Parathyroid adenoma (tissue), 2 donors: ENCODE measurements around the gene ADGRL4.

Source experiments
- H2AFZ ChIP-seq: fragments of 300-600 bp; sonication (generic); one replicate; pipeline ENCODE4 v1.7.0; 2017; ENCODE audit warnings: antibody characterized with exemption, mild to moderate bottlenecking
- H3K27ac ChIP-seq: fragments of 300-600 bp; sonication (generic); one replicate; pipeline ENCODE4 v1.7.0; 2017
- H3K27me3 ChIP-seq: fragments of 300-600 bp; sonication (generic); one replicate; pipeline ENCODE4 v1.7.0; 2017; ENCODE audit warnings: low read length; ENCODE audit not compliant: control insufficient read depth, insufficient read depth
- H3K36me3 ChIP-seq: fragments of 300-600 bp; sonication (generic); one replicate; pipeline ENCODE4 v1.7.0; 2017; ENCODE audit warnings: low read length; ENCODE audit not compliant: control insufficient read depth, insufficient read depth
- H3K4me1 ChIP-seq: fragments of 300-600 bp; sonication (generic); one replicate; pipeline ENCODE4 v1.7.0; 2017; ENCODE audit warnings: control low read depth
- H3K4me2 ChIP-seq: fragments of 300-600 bp; sonication (generic); one replicate; pipeline ENCODE4 v1.7.0; 2017; ENCODE audit warnings: low read length
- H3K4me3 ChIP-seq: fragments of 300-600 bp; sonication (generic); one replicate; pipeline ENCODE4 v1.7.0; 2017; ENCODE audit warnings: low read depth, low read length
- H3K79me2 ChIP-seq: fragments of 300-600 bp; sonication (generic); one replicate; pipeline ENCODE4 v1.7.0; 2017; ENCODE audit warnings: control low read depth
- H3K9ac ChIP-seq: fragments of 300-600 bp; sonication (generic); one replicate; pipeline ENCODE4 v1.7.0; 2017; ENCODE audit warnings: mild to moderate bottlenecking
- H3K9me3 ChIP-seq: fragments of 300-600 bp; sonication (generic); one replicate; pipeline ENCODE4 v1.7.0; 2017; ENCODE audit warnings: low read length; ENCODE audit not compliant: control insufficient read depth
- CTCF ChIP-seq: fragments of 300-600 bp; sonication (generic); IDR thresholded peaks from one replicate; pipeline ENCODE4 v1.7.0; 2017; ENCODE audit warnings: antibody characterized with exemption, mild to moderate bottlenecking
- donor health status: primary hyperparathyroidism.

Gene ADGRL4

GRCh38 chr1:78958711-78959110, 47.8 kb downstream of the ADGRL4 start:
- no peak overlapping the region for H2AFZ ChIP-seq
- TF ChIP-seq CTCF: no peak
- no peaks in the 10 kb centered on the region for H3K4me1 ChIP-seq
- H3K27ac ChIP-seq: no peak overlapping the region
- H3K27me3 ChIP-seq: no peaks in the 10 kb centered on the region
- H3K79me2 ChIP-seq: no peaks in the 10 kb centered on the region
- H3K36me3 ChIP-seq: no peaks in the 10 kb centered on the region
- no peak overlapping the region for H3K9ac ChIP-seq
- no peak overlapping the region for H3K4me2 ChIP-seq
- H3K4me3 ChIP-seq: no peak overlapping the region
- H3K9me3 ChIP-seq: no peaks in the 10 kb centered on the region

- H3K9ac ChIP-seq: no peak overlapping the region
- H3K4me1 ChIP-seq: no peaks in the 10 kb centered on the region
- no peak overlapping the region for H3K4me3 ChIP-seq
- no peak overlapping the region for H2AFZ ChIP-seq
- no peaks in the 10 kb centered on the region for H3K27me3 ChIP-seq
- no peaks in the 10 kb centered on the region for H3K9me3 ChIP-seq
- no peak overlapping the region for H3K27ac ChIP-seq
- H3K79me2 ChIP-seq: no peaks in the 10 kb centered on the region
- no peak overlapping the region for H3K4me2 ChIP-seq
- TF ChIP-seq CTCF: no peak
- H3K36me3 ChIP-seq: no peaks in the 10 kb centered on the region
Observed at GRCh38 chr1:78950826-78951225, 55.7 kb downstream of the ADGRL4 start.

- Histone ChIP-seq H3K36me3 (no peaks in the 10 kb centered on the region), H3K9ac (no peak overlapping the region), H3K27me3 (no peaks in the 10 kb centered on the region), H2AFZ (no peak overlapping the region), H3K9me3 (no peaks in the 10 kb centered on the region), H3K79me2 (no peaks in the 10 kb centered on the region), H3K4me3 (no peak overlapping the region), H3K4me1 (no peaks in the 10 kb centered on the region), H3K27ac (no peak overlapping the region), H3K4me2 (no peak overlapping the region)
- no peak for TF ChIP-seq CTCF
Observed at GRCh38 chr1:78949227-78949626, 57.3 kb downstream of the ADGRL4 start.

- no peaks in the 10 kb centered on the region for H3K79me2 ChIP-seq
- H3K27ac ChIP-seq: no peak overlapping the region
- no peak for TF ChIP-seq CTCF
- H3K4me3 ChIP-seq: no peak overlapping the region
- no peaks in the 10 kb centered on the region for H3K36me3 ChIP-seq
- no peaks in the 10 kb centered on the region for H3K27me3 ChIP-seq
- H3K4me2 ChIP-seq: no peak overlapping the region
- H3K4me1 ChIP-seq: no peaks in the 10 kb centered on the region
- H3K9ac ChIP-seq: no peak overlapping the region
- no peak overlapping the region for H2AFZ ChIP-seq
- H3K9me3 ChIP-seq: no peaks in the 10 kb centered on the region
Observed at GRCh38 chr1:78919150-78919549, 87.4 kb downstream of the ADGRL4 start.

GRCh38 chr1:78918157-78918556, 88.4 kb downstream of the ADGRL4 start:
- H3K9ac ChIP-seq: no peak overlapping the region
- H3K9me3 ChIP-seq: no peaks in the 10 kb centered on the region
- no peaks in the 10 kb centered on the region for H3K4me1 ChIP-seq
- no peak overlapping the region for H3K4me2 ChIP-seq
- no peaks in the 10 kb centered on the region for H3K79me2 ChIP-seq
- no peak for TF ChIP-seq CTCF
- H3K27me3 ChIP-seq: no peaks in the 10 kb centered on the region
- no peak overlapping the region for H2AFZ ChIP-seq
- no peak overlapping the region for H3K4me3 ChIP-seq
- no peaks in the 10 kb centered on the region for H3K36me3 ChIP-seq
- H3K27ac ChIP-seq: no peak overlapping the region
